Activated CD8-positive, alpha-beta memory T cell treated with anti-CD3 and anti-CD28 coated beads for 1 hour (primary cell): Measurements from ENCODE around the gene MRC2.

Source experiments
- DNase-seq, 2 donors: peaks; one replicate each; pipeline ENCODE4 v3.0.0-alpha.2; 2020; ENCODE audit warnings: low read depth in 1 of 2; ENCODE audit errors: extremely low read depth in 1 of 2

The MRC2 gene

DNA sequence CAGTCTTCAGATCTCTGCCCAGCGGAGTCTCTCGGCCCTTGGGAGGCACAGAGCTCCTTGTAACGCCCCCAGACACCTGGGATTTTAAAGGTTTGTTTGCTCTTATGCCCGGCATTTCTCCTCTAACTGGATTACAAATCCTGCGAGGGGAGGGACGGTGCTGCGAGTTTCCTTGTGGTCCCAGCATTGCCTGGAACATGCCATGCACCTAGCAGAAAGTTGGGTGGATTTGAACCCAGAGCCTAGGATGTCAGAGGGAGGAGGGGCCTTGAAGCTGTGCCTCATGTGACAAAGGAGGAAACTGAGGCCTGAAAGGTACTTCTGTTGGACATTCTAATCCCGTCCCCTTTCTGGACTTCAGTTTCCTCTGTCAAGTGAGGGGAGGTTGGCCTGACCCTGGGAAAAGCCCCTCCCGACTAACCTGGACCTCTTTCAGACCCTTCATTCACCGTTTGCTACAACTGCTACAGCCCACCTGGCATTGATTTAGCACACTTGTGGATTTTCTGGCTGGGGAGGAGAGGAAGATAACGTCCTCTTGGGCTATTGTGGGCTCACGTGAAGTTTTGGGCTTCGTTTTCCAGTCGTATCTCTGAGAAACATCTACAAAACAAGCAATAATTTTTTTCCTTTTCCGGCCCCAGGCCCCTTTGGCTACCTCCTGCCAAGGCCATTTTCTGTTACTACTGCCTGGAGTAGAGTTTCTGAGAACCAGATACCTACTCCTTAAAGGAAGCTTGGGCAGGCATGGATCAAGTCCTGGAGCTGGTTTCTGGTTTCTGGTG lies 30.9 kb downstream of the MRC2 start:
- no peak for DNase-seq

- no peak for DNase-seq
These were observed 33.2 kb downstream of the MRC2 start for GRCh38 chr17:62660629-62661118.

DNA sequence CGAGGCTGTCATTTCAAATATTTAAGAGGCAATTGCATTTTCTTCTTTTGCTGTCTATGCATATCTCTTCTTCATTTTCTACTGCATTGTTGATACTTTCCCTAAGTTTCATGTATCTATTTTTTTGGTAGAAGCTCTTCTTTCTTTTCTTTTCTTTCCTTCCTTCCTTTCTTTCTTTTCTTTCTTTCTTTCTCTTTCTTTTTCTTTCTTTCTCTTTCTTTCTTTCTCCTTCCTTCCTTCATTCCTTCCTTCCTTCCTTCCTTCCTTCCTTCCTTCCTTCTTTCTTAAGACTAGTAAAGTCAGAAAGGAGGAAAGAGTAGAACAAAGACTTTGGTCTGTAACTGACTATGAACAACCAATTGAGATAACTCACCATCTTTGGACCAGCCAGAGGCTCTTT lies 33.9 kb downstream of the MRC2 start:
- no peak for DNase-seq

DNA sequence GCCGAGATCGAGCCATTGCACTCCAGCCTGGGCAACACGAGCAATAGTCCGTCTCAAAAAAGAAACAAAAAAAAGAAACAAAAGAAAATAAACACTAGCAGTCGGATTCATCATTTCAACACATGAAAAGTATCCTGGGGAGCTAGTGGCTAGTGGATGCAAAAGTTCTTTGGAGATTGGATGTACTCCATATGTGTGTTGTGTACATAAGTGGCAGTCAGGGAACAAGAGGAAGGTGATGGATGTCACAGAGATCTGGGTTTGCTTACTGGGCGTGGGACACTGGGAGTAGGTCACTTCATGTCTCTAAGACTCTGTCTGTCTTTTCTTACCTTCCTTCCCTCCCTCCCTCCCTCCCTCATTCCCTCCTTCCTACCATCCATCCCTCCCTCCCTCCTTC lies 35.4 kb downstream of the MRC2 start:
- DNase-seq, result no peak

DNA sequence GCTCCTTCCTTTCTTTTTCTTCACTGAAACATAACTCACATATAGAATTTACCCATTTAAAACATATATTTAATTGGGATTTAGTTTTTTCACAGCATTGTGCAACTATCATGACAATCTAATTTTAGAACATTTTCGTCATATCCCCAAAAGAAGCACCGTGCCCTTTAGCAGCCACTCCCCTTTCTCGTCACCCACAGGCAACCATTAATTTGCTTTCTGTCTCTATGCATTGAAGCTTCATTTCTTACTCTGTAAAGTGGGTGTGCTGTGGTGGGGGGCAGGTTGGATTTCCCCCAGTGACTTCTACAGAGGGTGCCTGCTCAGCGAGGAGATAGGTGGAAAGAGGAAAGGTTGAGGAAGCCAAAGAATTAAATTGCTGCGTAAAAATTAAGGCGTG lies 35.8 kb downstream of the MRC2 start:
- no peak for DNase-seq

- DNase-seq, result no peak
These were observed 37.1 kb downstream of the MRC2 start for GRCh38 chr17:62664336-62665120.

- DNase-seq, result no peak
These were observed 38.1 kb downstream of the MRC2 start for GRCh38 chr17:62665599-62665998.

- DNase-seq, result no peak
These were observed 38.8 kb downstream of the MRC2 start for GRCh38 chr17:62666061-62666800.

- DNase-seq, result no peak
These were observed 39.5 kb downstream of the MRC2 start for GRCh38 chr17:62666801-62667591.

DNA sequence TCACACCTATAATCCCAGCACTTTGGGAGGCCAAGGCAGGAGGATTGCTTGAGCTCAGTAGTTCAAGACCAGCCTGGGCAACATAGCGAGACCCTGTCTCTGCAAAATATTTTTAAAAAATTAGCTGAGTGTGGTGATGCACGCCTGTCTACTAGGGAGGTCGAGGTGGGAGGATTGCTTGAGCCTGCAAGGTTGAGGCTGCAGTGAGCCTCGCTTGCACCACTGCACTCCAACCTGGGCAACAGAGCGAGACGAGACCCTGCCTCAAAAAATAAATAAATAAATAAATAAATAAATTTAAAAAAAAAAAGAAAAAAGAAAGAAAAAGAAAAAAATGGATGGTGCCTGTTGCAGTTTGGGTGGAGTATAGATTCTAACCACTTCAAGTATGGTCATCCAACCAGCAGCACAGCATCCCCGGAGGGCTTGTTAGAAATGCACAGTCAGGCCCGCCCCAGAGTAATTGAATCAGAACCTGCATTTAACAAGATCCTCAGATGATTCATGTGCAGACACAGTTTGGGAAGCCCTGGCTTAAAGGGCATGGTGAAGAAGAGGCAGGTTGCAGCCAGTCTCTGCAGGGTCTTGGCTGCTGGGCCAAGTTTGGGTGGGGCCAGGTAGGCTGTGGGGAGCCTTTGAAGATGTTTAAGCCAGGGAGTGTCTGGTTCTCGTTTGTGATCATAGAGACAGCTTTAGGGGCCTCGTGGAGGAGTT lies 40.8 kb downstream of the MRC2 start:
- DNase-seq, result no peak

GRCh38 chr17:62670202-62670821 lies 42.8 kb downstream of the MRC2 start:
- no peak for DNase-seq

- no peak for DNase-seq
These were observed 44.1 kb downstream of the MRC2 start for GRCh38 chr17:62671553-62671952.

GRCh38 chr17:62672957-62673356 lies 45.5 kb downstream of the MRC2 start:
- no peak for DNase-seq

DNA sequence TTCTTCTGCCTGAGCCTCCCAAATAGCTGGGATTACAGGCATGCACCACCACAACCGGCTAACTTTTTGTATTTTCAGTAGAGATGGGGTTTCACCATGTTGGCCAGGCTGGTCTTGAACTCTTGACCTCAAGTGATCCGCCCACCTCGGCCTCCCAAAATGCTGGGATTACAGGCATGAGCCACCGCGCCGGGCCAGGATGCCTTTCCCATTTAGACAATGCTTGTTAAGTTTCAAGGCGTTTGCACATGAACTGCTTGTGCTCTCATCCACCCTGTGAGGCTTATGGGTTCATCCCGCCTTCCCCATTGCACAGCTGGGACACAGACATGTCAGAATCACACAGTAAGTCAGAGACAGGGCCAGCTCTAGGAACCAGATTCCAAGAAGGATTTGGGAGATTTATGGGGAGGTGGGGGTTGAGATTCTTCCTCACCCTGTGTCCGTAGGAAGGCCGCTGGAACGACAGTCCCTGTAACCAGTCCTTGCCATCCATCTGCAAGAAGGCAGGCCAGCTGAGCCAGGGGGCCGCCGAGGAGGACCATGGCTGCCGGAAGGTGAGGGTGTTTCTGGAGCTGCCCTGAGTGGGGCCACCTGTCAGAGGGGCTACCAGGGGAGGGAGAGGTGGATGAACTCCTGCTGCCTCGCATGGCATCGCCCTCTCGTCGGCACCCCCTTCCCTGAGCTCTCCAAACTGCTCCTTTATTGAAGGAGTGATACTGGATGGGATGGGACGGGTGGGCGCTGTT lies 46.3 kb downstream of the MRC2 start:
- DNase-seq, result no peak

DNA sequence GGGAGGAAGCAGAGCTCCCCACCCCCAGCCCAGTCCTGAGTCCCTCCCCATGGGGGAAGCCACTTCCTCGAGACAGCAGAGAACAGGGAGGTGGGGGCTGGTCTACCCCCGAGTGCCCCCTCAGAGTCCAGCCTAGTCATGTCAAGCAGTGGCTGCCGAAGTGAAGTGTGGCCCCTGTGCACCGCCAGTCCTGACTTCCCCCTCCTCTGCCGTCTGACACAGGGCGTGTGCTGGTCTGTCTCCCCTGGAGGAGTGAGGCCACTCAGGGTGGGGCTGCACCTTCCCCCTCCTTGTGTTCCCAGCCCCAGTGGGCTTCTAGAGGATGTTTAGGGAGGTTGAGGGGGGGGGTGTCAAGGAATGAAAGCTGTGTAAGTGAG lies 46.9 kb downstream of the MRC2 start:
- no peak for DNase-seq

DNA sequence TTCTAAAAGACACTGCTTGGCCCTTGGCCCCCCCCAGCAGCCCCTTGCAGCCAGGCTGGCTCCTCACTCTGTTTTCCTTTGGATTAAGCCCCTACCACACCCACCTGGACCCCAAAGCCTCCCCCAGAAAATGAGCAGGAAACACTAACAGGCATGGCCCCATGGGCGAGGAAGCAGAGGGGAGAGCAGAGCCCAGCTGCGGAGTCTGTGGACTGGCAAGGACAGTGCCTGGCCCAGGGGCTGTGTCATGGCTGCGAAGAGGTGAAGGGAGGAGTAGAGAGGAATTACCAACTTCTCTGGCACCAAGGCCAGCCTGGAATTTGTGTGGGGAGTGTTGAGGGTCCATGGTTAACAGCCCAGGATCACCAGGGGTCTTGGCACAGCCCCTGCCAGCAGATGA lies 47.4 kb downstream of the MRC2 start:
- DNase-seq, result no peak

DNA sequence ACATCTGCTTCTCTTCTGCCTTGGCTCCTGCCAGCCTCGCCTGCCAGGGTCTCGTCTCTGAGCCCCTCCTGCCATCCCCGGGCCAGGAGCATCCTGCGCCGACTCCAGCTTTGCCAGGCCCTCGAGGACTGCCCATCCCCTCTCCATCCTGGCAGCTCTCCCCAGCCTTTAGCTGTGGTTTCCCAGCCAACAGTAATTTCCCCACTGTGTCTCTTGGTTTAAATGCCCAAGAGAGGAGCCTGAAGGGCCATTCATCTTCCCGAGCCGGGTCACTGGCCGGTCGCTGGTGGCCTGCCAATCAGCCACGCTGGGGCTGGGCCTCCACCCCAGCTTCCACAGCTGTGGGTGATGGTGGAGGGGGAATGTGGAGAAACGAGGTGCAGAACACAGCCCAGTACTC lies 47.8 kb downstream of the MRC2 start:
- DNase-seq, result no peak

- no peak for DNase-seq
These were observed 48.2 kb downstream of the MRC2 start for GRCh38 chr17:62675701-62676100.
